ENCODE data around the gene FBXO36.

FBXO36 gene

GRCh38 chr2:230023313-230023712 is 101.0 kb downstream of the FBXO36 start:
- H3K4me3 ChIP-seq (ENCODE audit: low read depth, low read length): no peak overlapping the region
- no peak for DNase-seq (ENCODE audit: low read depth)

GRCh38 chr2:230042195-230042594 is 119.9 kb downstream of the FBXO36 start:
- H3K4me3 ChIP-seq (ENCODE audit: low read depth, low read length): no peak overlapping the region
- no peak for DNase-seq (ENCODE audit: low read depth)

- no peak overlapping the region for H3K4me3 ChIP-seq (ENCODE audit: low read depth, low read length)
- no peak for DNase-seq (ENCODE audit: low read depth)
These were observed 120.7 kb downstream of the FBXO36 start for GRCh38 chr2:230043025-230043424.

GRCh38 chr2:230043461-230043860 is 121.2 kb downstream of the FBXO36 start:
- no peak for DNase-seq (ENCODE audit: low read depth)
- H3K4me3 ChIP-seq (ENCODE audit: low read depth, low read length): no peak overlapping the region

- DNase-seq (ENCODE audit: low read depth): no peak
- no peak overlapping the region for H3K4me3 ChIP-seq (ENCODE audit: low read depth, low read length)
These were observed 124.2 kb downstream of the FBXO36 start for GRCh38 chr2:230046491-230046890.

- H3K4me3 ChIP-seq (ENCODE audit: low read depth, low read length): no peak overlapping the region
- DNase-seq (ENCODE audit: low read depth): no peak
These were observed 125.8 kb downstream of the FBXO36 start for GRCh38 chr2:230048010-230048671.

GRCh38 chr2:230050136-230050535 is 127.8 kb downstream of the FBXO36 start:
- H3K4me3 ChIP-seq (ENCODE audit: low read depth, low read length): no peak overlapping the region
- DNase-seq (ENCODE audit: low read depth): no peak

- DNase-seq (ENCODE audit: low read depth): no peak
- no peak overlapping the region for H3K4me3 ChIP-seq (ENCODE audit: low read depth, low read length)
These were observed 130.0 kb downstream of the FBXO36 start for GRCh38 chr2:230052299-230052698.

GRCh38 chr2:230053753-230054478 is 131.6 kb downstream of the FBXO36 start:
- H3K4me3 ChIP-seq (ENCODE audit: low read depth, low read length): no peak overlapping the region
- DNase-seq (ENCODE audit: low read depth): no peak

GRCh38 chr2:230060672-230061293 is 138.5 kb downstream of the FBXO36 start:
- DNase-seq (ENCODE audit: low read depth): no peak
- no peak overlapping the region for H3K4me3 ChIP-seq (ENCODE audit: low read depth, low read length)

Data from skeletal muscle cell (primary cell).